GM23338 (cell line): ENCODE data around the gene SPATA31D1.

ENCODE experiments used
- CREB1 ChIP-seq: fragments of 250-450 bp; sonication (Bioruptor Pico); IDR thresholded peaks from 2 replicates; pipeline ENCODE4 v1.5.0; 2020; ENCODE audit warnings: low read depth, mild to moderate bottlenecking, moderate library complexity
- EZH2 ChIP-seq: fragments of 200-600 bp; sonication (generic); IDR thresholded peaks from one replicate; pipeline ENCODE4 v1.8.0; 2017; ENCODE audit warnings: antibody characterized with exemption, mild to moderate bottlenecking, low read depth; ENCODE audit not compliant: unreplicated experiment
- EZH2phosphoT487 ChIP-seq: fragments of 200-600 bp; sonication (generic); IDR thresholded peaks from one replicate; pipeline ENCODE4 v1.8.1; 2018; ENCODE audit warnings: antibody characterized with exemption; ENCODE audit not compliant: unreplicated experiment
- JUNB ChIP-seq: IDR thresholded peaks from one replicate; pipeline ENCODE4 v1.6.1; 2016; ENCODE audit warnings: antibody characterized with exemption; ENCODE audit not compliant: unreplicated experiment
- POLR2AphosphoS5 ChIP-seq: IDR thresholded peaks from 2 replicates; pipeline ENCODE4 v1.6.1; 2016; ENCODE audit warnings: antibody characterized with exemption, low read depth
- REST ChIP-seq: IDR thresholded peaks from one replicate; pipeline ENCODE4 v1.6.1; 2018; ENCODE audit warnings: antibody characterized with exemption; ENCODE audit not compliant: unreplicated experiment
- STAT1 ChIP-seq: IDR thresholded peaks from one replicate; pipeline ENCODE4 v1.6.1; 2016; ENCODE audit warnings: antibody characterized with exemption; ENCODE audit not compliant: unreplicated experiment
- ZNF114 ChIP-seq: fragments of 250-450 bp; sonication (Bioruptor Pico); IDR thresholded peaks from 2 replicates; pipeline ENCODE4 v1.5.0; 2020; ENCODE audit warnings: mild to moderate bottlenecking, moderate library complexity
- ZNF331 ChIP-seq: fragments of 250-450 bp; sonication (Bioruptor Pico); IDR thresholded peaks from 2 replicates; pipeline ENCODE4 v1.5.0; 2020; ENCODE audit warnings: low read depth, mild to moderate bottlenecking, moderate library complexity
- TF ChIP-seq, protein P1 (sequence below), 2 experiments: fragments of 200-600 bp in 1 of 2; sonication (generic) in 1 of 2; conservative IDR thresholded peaks; 2 replicates each; pipeline versions ENCODE4 v1.5.1 to v1.6.1; 2016 to 2017; ENCODE audit warnings: antibody characterized with exemption in 2 of 2, low read depth in 2 of 2, mild to moderate bottlenecking in 2 of 2, moderate library complexity in 1 of 2

DNA sequence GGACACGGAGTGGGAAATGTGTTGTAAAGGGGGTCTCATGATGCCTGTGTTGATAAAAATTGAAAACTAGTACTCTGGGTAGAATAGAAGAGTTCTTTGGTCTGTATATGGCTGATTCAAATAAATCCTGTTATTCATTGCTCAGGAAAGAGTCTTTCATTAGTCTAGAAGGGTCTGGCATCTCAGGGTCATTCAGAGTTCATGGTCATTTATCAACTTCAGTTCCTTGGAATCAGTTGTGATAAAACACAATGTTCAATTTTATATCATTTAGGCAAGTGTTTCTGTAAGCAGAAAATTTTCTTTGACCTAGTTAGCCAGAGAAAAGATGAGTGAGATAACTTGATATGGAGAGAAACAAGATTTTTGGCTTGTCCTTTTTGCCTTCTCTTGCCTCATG lies 36.3 kb downstream of the SPATA31D1 start:
- TF ChIP-seq POLR2AphosphoS5 (no peak), EZH2 (no peak), EZH2phosphoT487 (no peak), ZNF331 (CRISPR knock-in tag) (no peak), REST (no peak), ZNF114 (CRISPR knock-in tag) (no peak), CREB1 (CRISPR knock-in tag) (no peak), JUNB (no peak), STAT1 (no peak)
- TF ChIP-seq, protein P1, sequence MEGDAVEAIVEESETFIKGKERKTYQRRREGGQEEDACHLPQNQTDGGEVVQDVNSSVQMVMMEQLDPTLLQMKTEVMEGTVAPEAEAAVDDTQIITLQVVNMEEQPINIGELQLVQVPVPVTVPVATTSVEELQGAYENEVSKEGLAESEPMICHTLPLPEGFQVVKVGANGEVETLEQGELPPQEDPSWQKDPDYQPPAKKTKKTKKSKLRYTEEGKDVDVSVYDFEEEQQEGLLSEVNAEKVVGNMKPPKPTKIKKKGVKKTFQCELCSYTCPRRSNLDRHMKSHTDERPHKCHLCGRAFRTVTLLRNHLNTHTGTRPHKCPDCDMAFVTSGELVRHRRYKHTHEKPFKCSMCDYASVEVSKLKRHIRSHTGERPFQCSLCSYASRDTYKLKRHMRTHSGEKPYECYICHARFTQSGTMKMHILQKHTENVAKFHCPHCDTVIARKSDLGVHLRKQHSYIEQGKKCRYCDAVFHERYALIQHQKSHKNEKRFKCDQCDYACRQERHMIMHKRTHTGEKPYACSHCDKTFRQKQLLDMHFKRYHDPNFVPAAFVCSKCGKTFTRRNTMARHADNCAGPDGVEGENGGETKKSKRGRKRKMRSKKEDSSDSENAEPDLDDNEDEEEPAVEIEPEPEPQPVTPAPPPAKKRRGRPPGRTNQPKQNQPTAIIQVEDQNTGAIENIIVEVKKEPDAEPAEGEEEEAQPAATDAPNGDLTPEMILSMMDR (conservative IDR thresholded peaks at IDR 0.05; ENCODE audit: low read depth in 2 of 2), result no peak
